HL-60/S4 treated with retinoic acid at 250 ng/mL for 4 days and 3 days (cell line): Measurements from ENCODE around the gene KIT.

Experiments used
- in situ Hi-C: fragments of 300-500 bp; cut with MboI; formaldehyde crosslinking; loops from 2 replicates; pipeline ENCODE4 v1.7.0; 2022; ENCODE audit warnings: low sequenced_read_pairs

Gene KIT

DNA sequence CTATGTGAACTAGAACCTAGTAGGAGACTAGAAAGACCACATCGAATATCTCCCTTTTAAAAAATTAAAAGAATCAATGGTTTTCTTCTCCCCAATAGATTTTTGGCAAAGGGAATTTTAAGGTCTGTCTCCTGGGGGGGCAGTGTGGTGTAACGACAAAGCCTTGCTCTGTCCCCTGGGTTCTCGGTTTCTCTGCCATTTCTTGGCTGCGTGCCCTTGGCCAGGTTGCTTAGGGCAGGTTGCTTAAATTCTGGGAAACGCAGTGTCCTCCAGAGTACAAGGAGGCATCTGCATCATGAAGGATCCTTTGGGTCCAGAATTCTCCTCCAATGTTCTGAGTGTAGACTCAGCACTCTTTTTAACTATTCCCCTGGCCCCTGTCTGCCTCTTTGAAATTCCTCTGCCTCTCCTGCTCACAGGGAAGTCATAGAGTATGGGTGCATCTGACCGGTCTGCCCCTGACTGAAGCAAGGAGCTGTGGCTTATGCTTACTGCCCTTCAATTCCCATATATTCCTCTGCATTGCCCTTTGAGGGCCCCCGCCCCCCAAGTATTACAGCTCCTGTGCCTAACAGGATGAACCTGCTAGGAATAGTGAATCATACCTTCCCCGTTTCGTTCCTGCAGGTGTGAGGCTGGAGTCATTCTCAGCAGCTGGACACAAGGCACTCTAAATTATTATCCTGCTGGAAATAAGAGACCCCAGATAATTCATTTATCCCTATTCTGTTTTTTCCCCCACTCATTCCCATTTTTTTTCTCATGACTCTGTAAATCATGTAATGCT, 2.2 kb downstream of the KIT start:
- in situ Hi-C loops: no loop called here

DNA sequence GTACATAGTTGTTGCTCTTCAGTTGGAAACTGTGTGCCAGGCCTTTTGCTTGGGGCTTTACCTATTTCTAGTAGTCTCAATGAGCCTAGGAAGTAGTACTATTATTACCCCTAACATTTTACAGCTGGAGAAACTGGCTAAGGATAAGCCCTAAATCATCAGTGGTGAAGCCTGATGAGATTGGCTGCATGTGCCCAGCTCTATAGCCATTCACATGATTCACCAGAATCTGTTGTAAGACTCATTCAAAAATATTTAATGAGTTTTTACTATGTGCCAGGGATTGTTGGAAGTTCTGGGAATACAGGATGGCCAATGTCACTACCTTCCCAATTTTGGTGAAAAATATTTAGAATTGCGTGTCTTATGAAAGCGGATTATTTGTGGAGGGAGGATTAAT, 2.8 kb downstream of the KIT start:
- in situ Hi-C loops: no loop called here

- in situ Hi-C loops: no loop called here
These were observed 3.4 kb downstream of the KIT start for GRCh38 chr4:54661169-54661568.

GRCh38 chr4:54661686-54662085, 3.9 kb downstream of the KIT start:
- in situ Hi-C loops: no loop called here

DNA sequence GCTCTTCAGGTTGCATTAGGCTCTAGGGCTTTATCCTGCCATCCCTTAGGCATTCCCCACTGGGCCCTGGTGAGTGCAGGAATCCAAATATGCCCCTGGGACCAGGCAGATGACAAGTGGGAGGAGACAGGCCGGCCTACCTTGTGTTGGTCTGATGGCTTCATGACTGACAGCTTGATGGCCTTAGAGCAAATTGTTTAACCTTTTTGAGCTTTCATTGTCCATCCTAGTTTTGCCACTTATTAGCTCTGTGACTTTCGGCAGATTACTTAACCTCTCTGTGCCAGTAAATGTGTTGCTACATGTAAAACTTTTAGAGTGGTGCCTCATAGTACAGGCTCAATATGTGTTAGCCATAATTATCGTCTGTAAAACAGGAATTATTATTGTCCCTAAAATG, 4.4 kb downstream of the KIT start:
- in situ Hi-C loops: no loop called here

DNA sequence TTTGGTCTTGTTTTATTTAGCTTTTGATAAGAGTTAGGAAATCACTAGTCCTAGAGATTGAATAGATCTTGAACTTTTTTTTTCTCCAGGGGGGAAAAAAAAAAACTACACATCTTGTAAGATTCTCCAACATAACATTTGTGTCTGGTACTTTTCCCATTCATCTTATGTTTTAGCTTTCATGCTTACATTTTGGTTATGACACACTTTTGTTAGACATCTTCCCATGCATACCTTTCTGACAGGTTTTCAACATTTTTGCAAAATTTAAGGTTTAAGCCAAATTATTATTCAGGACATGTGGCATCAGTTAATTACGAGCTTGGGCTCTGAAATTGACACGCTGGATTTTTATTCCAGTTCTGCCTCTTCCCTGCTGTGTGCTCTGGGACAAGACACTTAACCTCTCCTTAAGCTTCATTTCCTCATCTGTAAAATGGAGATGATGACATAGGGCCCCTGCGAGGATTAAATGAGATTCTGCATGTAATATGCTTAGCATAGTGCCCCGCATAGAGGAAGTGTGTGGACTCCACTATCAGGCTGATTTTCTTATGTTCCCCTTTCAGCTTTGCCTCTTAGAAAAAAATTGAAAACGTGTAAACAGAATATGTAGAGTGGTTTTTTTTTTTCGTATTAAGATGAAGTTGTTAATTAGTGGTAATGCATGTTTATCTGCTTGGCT, 5.3 kb downstream of the KIT start:
- in situ Hi-C loops: no loop called here

DNA sequence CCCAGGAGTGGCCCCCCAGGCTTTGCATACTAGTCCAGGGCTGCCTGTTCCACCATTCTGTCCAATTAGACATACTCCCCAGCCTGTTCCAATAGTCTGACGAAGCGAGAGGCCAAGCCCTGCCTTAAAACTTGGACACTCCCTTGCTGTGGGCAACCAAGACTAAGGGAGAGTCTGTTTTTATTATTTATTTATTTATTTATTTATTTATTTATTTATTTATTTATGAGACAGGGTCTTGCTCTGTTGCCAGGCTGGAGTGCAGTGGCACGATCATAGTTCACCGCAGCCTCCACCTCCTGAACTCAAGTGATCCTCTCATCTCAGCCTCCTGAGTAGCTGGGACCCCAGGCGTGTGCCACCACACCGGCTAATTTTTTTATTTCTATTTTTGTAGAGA, 6.6 kb downstream of the KIT start:
- in situ Hi-C loops: no loop called here

- in situ Hi-C loops: no loop called here
These were observed 10.4 kb downstream of the KIT start for GRCh38 chr4:54668014-54668611.

GRCh38 chr4:54669831-54670230, 12.1 kb downstream of the KIT start:
- in situ Hi-C loops: no loop called here

DNA sequence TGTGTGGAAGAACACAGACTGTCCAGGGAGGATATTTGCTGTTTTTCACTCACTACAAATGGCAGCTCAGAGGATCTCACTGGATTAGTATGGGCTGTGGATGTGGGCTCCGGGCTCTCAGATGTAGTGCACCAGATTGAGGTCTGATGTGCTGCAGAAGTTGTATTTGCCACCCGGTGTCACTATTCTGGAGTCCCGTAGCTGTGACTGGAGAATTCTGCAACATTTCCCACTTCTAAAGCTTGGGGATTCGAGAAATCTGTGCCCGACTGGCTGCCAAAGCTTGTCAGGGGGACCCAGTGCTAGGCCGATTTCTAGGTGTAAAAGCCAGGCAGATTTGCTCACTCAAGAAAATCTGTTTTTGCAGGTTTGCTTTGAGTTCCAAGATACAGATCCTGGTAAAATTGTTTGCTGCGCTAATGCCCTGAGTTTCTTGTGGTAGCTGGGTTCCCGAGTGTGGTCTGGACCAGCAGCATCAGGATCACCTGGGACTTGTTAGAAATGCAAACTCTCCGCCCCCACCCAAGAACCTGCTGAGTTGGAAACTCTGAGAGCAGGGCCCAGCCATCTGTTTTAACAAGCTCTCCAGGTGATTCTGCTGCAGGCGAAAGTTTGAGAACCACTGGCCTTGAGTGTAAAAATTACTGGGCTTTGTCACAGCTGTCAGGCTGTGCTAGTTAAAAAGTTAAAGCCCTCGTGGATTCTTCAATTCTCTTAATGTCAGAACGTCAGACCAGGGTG, 18.1 kb downstream of the KIT start:
- in situ Hi-C loops: loop anchor here (25.0 kb wide), 1 partner anchor 136 kb away; no protein-coding TSS in a partner anchor

DNA sequence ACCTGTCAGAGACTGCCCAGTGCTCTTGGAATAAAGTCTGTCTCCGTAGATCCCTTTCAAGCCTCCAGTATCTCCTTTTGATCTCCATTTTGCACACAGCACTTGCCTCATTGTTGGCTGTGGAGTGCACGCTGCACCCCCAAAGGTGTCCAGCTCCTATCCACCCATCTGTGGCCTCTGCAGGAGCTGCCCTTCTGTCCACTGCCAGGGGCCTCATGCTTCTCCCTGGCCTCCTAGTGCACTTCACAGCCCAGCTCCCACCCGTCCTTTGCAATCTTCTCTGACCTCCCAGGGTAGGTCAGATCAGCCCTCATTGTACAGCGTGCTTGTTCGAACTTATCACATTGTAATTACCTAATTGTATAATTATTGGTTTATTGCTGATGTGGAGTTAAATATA, 18.9 kb downstream of the KIT start:
- in situ Hi-C loops: loop anchor here (25.0 kb wide), 1 partner anchor 136 kb away; no protein-coding TSS in a partner anchor

GRCh38 chr4:54677416-54677815, 19.7 kb downstream of the KIT start:
- in situ Hi-C loops: loop anchor here (25.0 kb wide), 1 partner anchor 135 kb away; no protein-coding TSS in a partner anchor

DNA sequence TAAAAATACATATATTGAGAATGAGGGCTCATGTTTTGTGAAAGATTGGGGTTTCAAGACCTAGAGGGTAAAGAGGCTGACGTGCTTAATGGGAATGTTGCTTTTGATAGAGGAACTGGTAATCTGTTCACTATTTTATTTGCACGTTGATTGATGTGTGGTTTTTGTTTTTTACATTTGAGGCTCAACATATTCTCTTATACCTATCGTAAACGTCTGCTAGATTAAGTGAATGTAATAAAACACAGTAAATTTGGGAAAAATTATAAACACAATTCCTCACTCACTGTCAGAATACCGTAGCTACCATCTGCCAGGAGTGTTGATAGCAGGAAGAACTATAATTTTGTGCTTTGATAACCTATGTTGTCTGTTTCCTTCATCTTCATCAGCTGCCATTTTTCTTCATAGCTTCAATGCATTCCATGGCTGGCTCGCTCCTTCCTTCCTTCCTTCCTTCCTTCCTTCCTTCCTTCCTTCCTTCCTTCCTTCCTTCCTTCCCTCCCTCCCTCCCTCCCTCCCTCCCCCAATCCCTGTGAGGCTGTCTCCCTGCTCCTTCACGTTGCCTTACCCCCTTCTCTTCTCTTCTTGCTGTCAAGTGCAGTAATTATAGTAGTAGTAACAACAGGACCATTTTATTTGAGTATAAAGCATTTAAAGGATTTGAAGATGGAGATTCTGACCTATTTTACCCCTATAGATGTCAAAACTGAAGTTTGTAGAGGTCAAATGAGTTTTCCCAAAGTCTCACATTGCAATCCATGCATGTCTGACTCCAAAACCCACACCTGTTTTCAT, 20.3 kb downstream of the KIT start:
- in situ Hi-C loops: loop anchor here (25.0 kb wide), 1 partner anchor 134 kb away; no protein-coding TSS in a partner anchor

- in situ Hi-C loops: loop anchor here (25.0 kb wide), 1 partner anchor 133 kb away; no protein-coding TSS in a partner anchor
These were observed 21.1 kb downstream of the KIT start for GRCh38 chr4:54678826-54679225.

GRCh38 chr4:54679813-54680212, 22.1 kb downstream of the KIT start:
- in situ Hi-C loops: loop anchor here (10.0 to 25.0 kb wide), 2 partner anchors 132 to 275 kb away; no protein-coding TSS in a partner anchor

DNA sequence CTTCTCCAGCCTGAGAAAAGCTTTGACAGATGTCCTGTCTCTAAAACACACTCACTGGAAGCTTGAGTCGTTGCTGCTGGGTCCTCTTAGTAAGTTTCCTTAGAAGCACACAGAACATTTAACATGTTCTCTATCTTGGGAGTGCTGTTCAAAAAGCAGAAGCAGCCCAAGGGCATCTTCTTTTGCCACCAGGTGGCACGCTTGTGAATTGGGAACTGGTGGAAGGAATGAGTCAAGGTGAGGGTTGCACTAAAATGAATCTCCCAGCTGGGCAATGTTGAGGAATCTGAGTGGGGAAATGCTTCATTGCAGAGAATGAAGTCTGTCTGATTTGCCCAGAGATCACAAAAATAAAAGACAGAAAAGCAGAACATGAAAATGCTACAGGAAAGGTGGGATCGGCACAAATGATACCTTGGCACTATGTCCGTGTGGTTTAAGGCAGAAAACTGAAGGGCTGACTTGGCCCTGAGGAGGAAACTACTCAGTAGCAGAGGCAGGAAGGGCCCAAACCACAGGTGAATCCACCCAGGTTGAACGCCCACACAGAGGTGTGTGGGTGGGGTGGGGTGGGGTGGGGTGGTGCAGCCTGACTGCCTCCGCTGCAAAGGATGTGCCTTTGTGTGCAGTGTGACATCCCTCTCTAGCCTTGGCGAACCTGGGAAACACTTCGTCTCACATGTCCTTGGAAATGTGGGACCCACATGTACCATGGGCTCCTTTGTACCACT, 26.0 kb downstream of the KIT start:
- in situ Hi-C loops: loop anchor here (10.0 to 25.0 kb wide), 2 partner anchors 129 to 271 kb away; no protein-coding TSS in a partner anchor

DNA sequence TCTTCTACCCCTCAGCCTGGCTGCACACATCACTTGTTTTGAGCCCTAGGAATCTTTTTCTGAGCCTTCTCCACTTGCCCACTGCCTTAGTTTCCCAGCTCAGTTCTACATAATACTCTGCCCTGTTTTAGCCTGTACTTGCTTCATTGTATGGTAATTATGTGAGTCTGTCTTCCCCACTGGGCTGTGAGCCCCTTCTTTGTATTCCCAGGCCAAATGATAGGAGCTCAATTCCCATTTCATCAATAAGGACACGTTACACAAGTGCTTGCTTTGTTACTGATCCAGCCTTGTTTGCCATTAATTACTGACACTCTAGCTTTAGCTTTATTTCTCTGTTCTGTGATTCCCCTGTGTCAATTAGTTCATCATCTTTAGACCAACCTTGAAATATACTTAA, 28.1 kb downstream of the KIT start:
- in situ Hi-C loops: loop anchor here (10.0 to 25.0 kb wide), 2 partner anchors 126 to 269 kb away; no protein-coding TSS in a partner anchor

GRCh38 chr4:54687887-54688841, 30.4 kb downstream of the KIT start:
- in situ Hi-C loops: loop anchor here (10.0 to 25.0 kb wide), 2 partner anchors 124 to 267 kb away; no protein-coding TSS in a partner anchor
